HepG2 (cell line): ENCODE data around the gene TUBB3. TPM values are rescaled to one million over a fixed set of nuclear protein-coding genes. Genes with fewer than 3 reads are reported as not detected.

Experiments used
- HES4 ChIP-seq: sonication (generic); formaldehyde crosslinking; IDR thresholded peaks from 2 replicates; pipeline ENCODE4 v1.9.0; 2021; ENCODE audit warnings: mild to moderate bottlenecking, missing genetic modification reagents, borderline replicate concordance
- HIVEP1 ChIP-seq: sonication (generic); formaldehyde crosslinking; IDR thresholded peaks from 2 replicates; pipeline ENCODE4 v1.4.0; 2020; ENCODE audit warnings: mild to moderate bottlenecking, missing genetic modification reagents
- KIAA2018 ChIP-seq: sonication (generic); formaldehyde crosslinking; IDR thresholded peaks from 2 replicates; pipeline ENCODE4 v1.5.0; 2020; ENCODE audit warnings: mild to moderate bottlenecking, missing genetic modification reagents, borderline replicate concordance
- NFAT5 ChIP-seq: sonication (generic); formaldehyde crosslinking; IDR thresholded peaks from 2 replicates; pipeline ENCODE4 v1.4.0; 2020; ENCODE audit warnings: missing genetic modification reagents
- NFIB ChIP-seq: sonication (generic); formaldehyde crosslinking; IDR thresholded peaks from 2 replicates; pipeline ENCODE4 v1.9.0; 2021; ENCODE audit warnings: missing genetic modification reagents, mild to moderate bottlenecking, borderline replicate concordance
- PRPF4 ChIP-seq: fragments of 200-400 bp; formaldehyde crosslinking; IDR thresholded peaks from 2 replicates; pipeline ENCODE4 v1.6.1; 2016; ENCODE audit warnings: low read length, low read depth; ENCODE audit not compliant: poor library complexity, severe bottlenecking
- SMAD9 ChIP-seq: sonication (generic); formaldehyde crosslinking; IDR thresholded peaks from 2 replicates; pipeline ENCODE4 v1.5.1; 2020; ENCODE audit warnings: mild to moderate bottlenecking, missing genetic modification reagents
- ZBTB49 ChIP-seq: sonication (generic); formaldehyde crosslinking; IDR thresholded peaks from 2 replicates; pipeline ENCODE4 v1.4.0; 2020; ENCODE audit warnings: missing genetic modification reagents, borderline replicate concordance
- ZNF337 ChIP-seq: sonication (generic); formaldehyde crosslinking; IDR thresholded peaks from 2 replicates; pipeline ENCODE4 v1.5.1; 2020; ENCODE audit warnings: missing genetic modification reagents, low read depth, mild to moderate bottlenecking, borderline replicate concordance
- ZNF367 ChIP-seq: sonication (generic); formaldehyde crosslinking; IDR thresholded peaks from 2 replicates; pipeline ENCODE4 v1.4.0; 2020; ENCODE audit warnings: missing genetic modification reagents, borderline replicate concordance
- ZSCAN25 ChIP-seq: sonication (generic); formaldehyde crosslinking; IDR thresholded peaks from 2 replicates; pipeline ENCODE4 v1.8.0; 2022; ENCODE audit warnings: mild to moderate bottlenecking, missing genetic modification reagents
- polyA plus RNA-seq, 8 experiments: library from polyadenylated mRNA; depleted of rRNA in 3 of 8; stranded (reverse) in 7 of 8; unstranded in 1 of 8; fragments of >200 nt; fragmentation: Illumina TruSeq in 4 of 8; extraction: Trizol in 4 of 8; gene quantifications; 2 replicates each; pipeline versions ENCODE4 v1.2.1 to v1.2.3, GENCODE V29; 2011 to 2016; ENCODE audit warnings: low read depth in 4 of 8, missing spikeins in 1 of 8, mixed read lengths in 1 of 8; ENCODE audit not compliant: insufficient read depth in 1 of 8
- total RNA-seq, 5 experiments: library from RNA; depleted of rRNA; stranded (reverse); fragments of >200 nt; fragmentation: Illumina TruSeq; extraction: Trizol; gene quantifications; 2 replicates each; pipeline ENCODE4 v1.2.3, GENCODE V29; 2016; ENCODE audit warnings: low read depth in 1 of 5

The TUBB3 gene
- total and polyA plus RNA-seq, 2 of the 13 experiments (the other 11 are each of a cell fraction or from before 2014, with no cell fraction given) = 110 to 185 TPM

GRCh38 chr16:89971495-89972243 is 48.5 kb downstream of the TUBB3 start (continued):
- TF ChIP-seq KIAA2018 (CRISPR knock-in tag) (no peak), NFAT5 (CRISPR knock-in tag) (peak; percentile 47), ZNF367 (CRISPR knock-in tag) (peak; percentile 56; the same call in 1 of the 2 replicates), NFIB (CRISPR knock-in tag) (0 out of 2 replicates have a peak, but pooled peaks have one; percentile 79), HIVEP1 (CRISPR knock-in tag) (peak; percentile 72; the same call in 1 of the 2 replicates), ZNF337 (CRISPR knock-in tag) (no peak), SMAD9 (CRISPR knock-in tag) (no peak), PRPF4 (peak; percentile 93), HES4 (CRISPR knock-in tag) (peak; percentile 87; the same call in 1 of the 2 replicates), ZSCAN25 (no peak), ZBTB49 (CRISPR knock-in tag) (0 out of 2 replicates have a peak, but pooled peaks have one; percentile 25)
